GM12878 (cell line): ENCODE measurements around the gene RGS12. TPM values are rescaled to one million over a fixed set of nuclear protein-coding genes. Genes with fewer than 3 reads are reported as not detected.

Experiments
- ATAC-seq: fragments of 200-7000 bp; cut with Tn5 transposase; 3 replicates; pipeline ENCODE4 v1.9.1; 2020; ENCODE audit warnings: mild to moderate bottlenecking, moderate library complexity
- Bru-seq: library from RNA; stranded (reverse); fragments of 400-500 nt; gene quantifications from one replicate; lab custom pipeline; 2021; lab: Mats Ljungman, UMichigan
- BruChase-seq, 2 experiments: library from RNA; stranded (reverse); fragments of 400-500 nt; gene quantifications; one replicate each; lab custom pipeline; 2021; lab: Mats Ljungman, UMichigan
- BruUV-seq: library from RNA; stranded (reverse); fragments of 400-500 nt; replicated peaks from 2 replicates; lab custom pipeline; 2021; lab: Mats Ljungman, UMichigan
- CTCF ChIA-PET: fragments of 300-600 bp; sonication (Branson Sonifier 250); formaldehyde crosslinking; extraction: SDS; loops from one replicate; lab custom pipeline; 2021; ENCODE audit warnings: inconsistent platforms; lab: Yijun Ruan, JAX
- POLR2A ChIA-PET: fragments of 350-600 bp; formaldehyde crosslinking; extraction: SDS; loops from one replicate; lab custom pipeline; 2021; ENCODE audit warnings: inconsistent platforms; lab: Charles Lee
- RAD21 ChIA-PET: fragments of 300-600 bp; sonication (Branson Sonifier 250); formaldehyde crosslinking; loops from one replicate; lab custom pipeline; 2023; ENCODE audit warnings: antibody characterized with exemption; ENCODE audit not compliant: unreplicated experiment; lab: Charles Lee
- SMC1A ChIA-PET: fragments of 300-600 bp; sonication (Branson Sonifier 250); formaldehyde crosslinking; loops from one replicate; lab custom pipeline; 2023; ENCODE audit not compliant: unreplicated experiment, uncharacterized antibody; lab: Charles Lee
- DNase-seq: peaks from one replicate; pipeline ENCODE4 v3.0.0-alpha.2; 2011; ENCODE audit warnings: low read depth, low spot score
- FAIRE-seq: peaks from 3 replicates; lab custom pipeline; 2011; peaks lifted over from hg19 to GRCh38; lab: Jason Lieb, UNC
- H2AFZ ChIP-seq: 2 replicates; pipeline ENCODE4 v1.6.0; 2011; ENCODE audit warnings: low read depth, low read length, control low read depth; ENCODE audit not compliant: control insufficient read depth
- H3K27ac ChIP-seq: 2 replicates; pipeline ENCODE4 v1.5.1; 2011; ENCODE audit warnings: control low read depth; ENCODE audit not compliant: control insufficient read depth, insufficient read depth
- H3K27me3 ChIP-seq, 2 experiments: replicated peaks in 1 of 2; 2 replicates each; pipeline versions ENCODE4 v1.6.0 to v1.6.1; 2011; ENCODE audit warnings: low read length in 1 of 2; ENCODE audit not compliant: control insufficient read depth in 2 of 2, insufficient read depth in 2 of 2
- H3K36me3 ChIP-seq, 2 experiments: 2 replicates each; pipeline ENCODE4 v1.5.1; 2011; ENCODE audit warnings: low read length in 1 of 2; ENCODE audit not compliant: control insufficient read depth in 2 of 2, insufficient read depth in 2 of 2
- H3K4me1 ChIP-seq: 2 replicates; pipeline ENCODE4 v1.6.1; 2011; ENCODE audit warnings: mild to moderate bottlenecking, low read length, moderate library complexity, mixed read lengths; ENCODE audit not compliant: control insufficient read depth, insufficient read depth
- H3K4me2 ChIP-seq: 2 replicates; pipeline ENCODE4 v1.6.0; 2011; ENCODE audit warnings: control low read depth; ENCODE audit not compliant: control insufficient read depth, insufficient read depth
- H3K4me3 ChIP-seq: fragments of 200-600 bp; sonication (generic); 2 replicates; pipeline ENCODE4 v1.5.1; 2016
- H3K79me2 ChIP-seq: 2 replicates; pipeline ENCODE4 v1.6.0; 2011; ENCODE audit warnings: low read length; ENCODE audit not compliant: control insufficient read depth, insufficient read depth
- H3K9ac ChIP-seq: 2 replicates; pipeline ENCODE4 v1.8.0; 2011; ENCODE audit warnings: low read length, control low read depth, mixed read lengths; ENCODE audit not compliant: control insufficient read depth, insufficient read depth
- H3K9me3 ChIP-seq: replicated peaks from 3 replicates; pipeline ENCODE4 v1.5.1; 2011; ENCODE audit warnings: mild to moderate bottlenecking, low read length; ENCODE audit not compliant: control insufficient read depth, insufficient read depth
- H4K20me1 ChIP-seq: 2 replicates; pipeline ENCODE4 v1.6.0; 2011; ENCODE audit not compliant: control insufficient read depth, insufficient read depth
- BACH1 ChIP-seq: fragments of 450-650 bp; IDR thresholded peaks from 2 replicates; pipeline ENCODE4 v1.6.1; 2017; ENCODE audit warnings: mild to moderate bottlenecking, borderline replicate concordance
- BHLHE40 ChIP-seq, 2 experiments: fragments of 450-650 bp in 1 of 2; IDR thresholded peaks; 2 replicates each; pipeline ENCODE4 v1.6.1; 2011 to 2017; ENCODE audit warnings: low read depth in 2 of 2, borderline replicate concordance in 1 of 2, improper control_type of control experiment in 1 of 2, low read length in 1 of 2, mild to moderate bottlenecking in 1 of 2
- CBX5 ChIP-seq: sonication (generic); IDR thresholded peaks from 2 replicates; pipeline ENCODE4 v1.6.1; 2016; ENCODE audit warnings: low read depth, moderate library complexity, mild to moderate bottlenecking, inconsistent platforms
- CHD1 ChIP-seq: IDR thresholded peaks from 2 replicates; pipeline ENCODE4 v1.6.1; 2012; ENCODE audit warnings: low read depth, low read length, improper control_type of control experiment
- DPF2 ChIP-seq: fragments of 450-650 bp; IDR thresholded peaks from 2 replicates; pipeline ENCODE4 v1.6.1; 2017; ENCODE audit warnings: mild to moderate bottlenecking
- IRF3 ChIP-seq: fragments of 450-650 bp; IDR thresholded peaks from 2 replicates; pipeline ENCODE4 v1.6.1; 2014; ENCODE audit warnings: mild to moderate bottlenecking
- MTA3 ChIP-seq: IDR thresholded peaks from 2 replicates; pipeline ENCODE4 v1.6.1; 2012; ENCODE audit warnings: low read length, inconsistent platforms, borderline replicate concordance
- NFIC ChIP-seq: IDR thresholded peaks from 2 replicates; pipeline ENCODE4 v1.6.1; 2012; ENCODE audit warnings: low read depth, mild to moderate bottlenecking, inconsistent platforms, low read length, moderate library complexity
- PAX5 ChIP-seq: IDR thresholded peaks from 2 replicates; pipeline ENCODE4 v1.6.1; 2011; ENCODE audit warnings: low read depth, low read length, borderline replicate concordance
- RB1 ChIP-seq: fragments of 450-650 bp; formaldehyde crosslinking; IDR thresholded peaks from 2 replicates; pipeline ENCODE4 v1.6.1; 2017; ENCODE audit warnings: mild to moderate bottlenecking, borderline replicate concordance
- ZNF217 ChIP-seq: fragments of 450-650 bp; IDR thresholded peaks from 2 replicates; pipeline ENCODE4 v1.6.1; 2017; ENCODE audit warnings: antibody characterized with exemption, mild to moderate bottlenecking
- ZNF384 ChIP-seq: IDR thresholded peaks from 2 replicates; pipeline ENCODE4 v1.6.1; 2012; ENCODE audit warnings: low read depth, mild to moderate bottlenecking, low read length, improper control_type of control experiment, borderline replicate concordance
- WGBS: methylation state at CpG from one replicate; pipeline ENCODE4 v1.1.6; 2016; ENCODE audit warnings: low lambda C conversion rate; ENCODE audit not compliant: insufficient replicate concordance, insufficient coverage; ENCODE audit errors: missing lambda C conversion rate; 5-methylcytosine and 5-hydroxymethylcytosine counted together
- in situ Hi-C: fragments of 300-500 bp; cut with MboI; formaldehyde crosslinking; loops from 9 replicates; pipeline ENCODE4 v1.14.3; 2018; ENCODE audit warnings: mixed read lengths
- intact Hi-C: fragments of 100-400 bp; cut with micrococcal nuclease; formaldehyde crosslinking; loops from one replicate; pipeline ENCODE4 v1.14.2; 2022; ENCODE audit not compliant: unreplicated experiment
- long read RNA-seq, 2 experiments: library from polyadenylated mRNA; unstranded; transcript quantifications; one replicate each; pipeline ENCODE4 v2.0.0, GENCODE V29; 2019 to 2020
- polyA minus RNA-seq, 3 experiments: library from RNA; depleted of rRNA, polyadenylated mRNA; stranded (reverse); fragments of >200 nt; gene quantifications; 2 replicates each; pipeline ENCODE4 v1.2.3, GENCODE V29; 2011
- polyA plus RNA-seq, 11 experiments: library from polyadenylated mRNA; depleted of rRNA in 4 of 11; unstranded in 6 of 11; stranded (reverse) in 5 of 11; fragments of >200 nt; fragmentation: Nextera tagmentation in 4 of 11; fragmentation: Illumina TruSeq in 1 of 11; extraction: Ambion mirVana in 4 of 11; extraction: Trizol in 1 of 11; gene quantifications; 1 replicate in 1 of 11; 2 replicates in 10 of 11; pipeline versions ENCODE4 v1.2.1 to v1.2.3, GENCODE V29; 2011 to 2016; ENCODE audit warnings: inconsistent platforms in 2 of 11, missing spikeins in 2 of 11, low read depth in 1 of 11
- total RNA-seq, 4 experiments: library from RNA; depleted of rRNA in 3 of 4; stranded (reverse); fragments of >200 nt in 3 of 4; fragmentation: Illumina TruSeq in 1 of 4; extraction: Trizol in 1 of 4; gene quantifications; 2 replicates each; pipeline versions ENCODE4 v1.2.1 to v1.2.3, GENCODE V29; 2013 to 2021
- TF ChIP-seq, protein P1 (sequence below): fragments of 450-650 bp; IDR thresholded peaks from 2 replicates; pipeline ENCODE4 v1.6.1; 2018; ENCODE audit warnings: mild to moderate bottlenecking, low read depth, moderate library complexity; ENCODE audit not compliant: partially characterized antibody
- TF ChIP-seq, protein P2 (sequence below): fragments of 450-650 bp; IDR thresholded peaks from 2 replicates; pipeline ENCODE4 v1.6.1; 2016; ENCODE audit warnings: mild to moderate bottlenecking

Gene RGS12
- total RNA-seq (2013; cell fraction: nucleolus; rRNA removed) = 15.5 and 31.9 TPM in 2 replicates
- total RNA-seq (2014; rRNA removed) = 0.51 and 0.76 TPM in 2 replicates
- total RNA-seq (2014; rRNA removed; fragmentation: Illumina TruSeq; extraction: Trizol) = 0.41 and 1.1 TPM in 2 replicates
- 0.85 and 2.2 TPM in 2 replicates for total RNA-seq (2021)
- polyA plus RNA-seq (2011; ENCODE audit: low read depth) = 0.96 TPM
- polyA plus RNA-seq (2011; rRNA removed) = 0.37 and 0.39 TPM in 2 replicates
- 0.13 and 0.90 TPM in 2 replicates for polyA plus RNA-seq (2011; cell fraction: cytosol; rRNA removed)
- 2.2 and 2.7 TPM in 2 replicates for polyA plus RNA-seq (2011; cell fraction: nucleus; rRNA removed)
- polyA plus RNA-seq (2012) = 2.4 and 2.6 TPM in 2 replicates
- 0.06 and 0.40 TPM in 2 replicates for polyA plus RNA-seq (2014; fragmentation: Illumina TruSeq; extraction: Trizol)
- under 1 TPM; 0.02 to 0.07 TPM for polyA plus RNA-seq (2014; fragmentation: Nextera tagmentation; extraction: Ambion mirVana)
- polyA plus RNA-seq (2014; rRNA removed) = 0.28 and 0.96 TPM in 2 replicates
- polyA plus RNA-seq (2016; fragmentation: Nextera tagmentation; extraction: Ambion mirVana) = 1 to 10 TPM in 1 of 2 experiments, under 1 TPM in 1; 0.99 to 1.2 TPM
- 0.22 and 0.98 TPM in 2 replicates for polyA minus RNA-seq (2011; rRNA and poly(A)+ RNA removed)
- 0.53 TPM in 1 of 2 replicates, not detected in the other for polyA minus RNA-seq (2011; cell fraction: cytosol; rRNA and poly(A)+ RNA removed)
- polyA minus RNA-seq (2011; cell fraction: nucleus; rRNA and poly(A)+ RNA removed) = 1.7 and 1.8 TPM in 2 replicates
- Bru-seq, nascent RNA = percentile 42 among the genes with signal in this experiment
- BruChase-seq, experiment 1, labeled RNA remaining after a 6-hour chase = percentile 47 among the genes with signal in this experiment
- BruChase-seq, experiment 2, labeled RNA remaining after a 2-hour chase = percentile 48 among the genes with signal in this experiment
- long read RNA-seq, experiment 1 = 0 reads
- long read RNA-seq, experiment 2 = 0 reads

DNA sequence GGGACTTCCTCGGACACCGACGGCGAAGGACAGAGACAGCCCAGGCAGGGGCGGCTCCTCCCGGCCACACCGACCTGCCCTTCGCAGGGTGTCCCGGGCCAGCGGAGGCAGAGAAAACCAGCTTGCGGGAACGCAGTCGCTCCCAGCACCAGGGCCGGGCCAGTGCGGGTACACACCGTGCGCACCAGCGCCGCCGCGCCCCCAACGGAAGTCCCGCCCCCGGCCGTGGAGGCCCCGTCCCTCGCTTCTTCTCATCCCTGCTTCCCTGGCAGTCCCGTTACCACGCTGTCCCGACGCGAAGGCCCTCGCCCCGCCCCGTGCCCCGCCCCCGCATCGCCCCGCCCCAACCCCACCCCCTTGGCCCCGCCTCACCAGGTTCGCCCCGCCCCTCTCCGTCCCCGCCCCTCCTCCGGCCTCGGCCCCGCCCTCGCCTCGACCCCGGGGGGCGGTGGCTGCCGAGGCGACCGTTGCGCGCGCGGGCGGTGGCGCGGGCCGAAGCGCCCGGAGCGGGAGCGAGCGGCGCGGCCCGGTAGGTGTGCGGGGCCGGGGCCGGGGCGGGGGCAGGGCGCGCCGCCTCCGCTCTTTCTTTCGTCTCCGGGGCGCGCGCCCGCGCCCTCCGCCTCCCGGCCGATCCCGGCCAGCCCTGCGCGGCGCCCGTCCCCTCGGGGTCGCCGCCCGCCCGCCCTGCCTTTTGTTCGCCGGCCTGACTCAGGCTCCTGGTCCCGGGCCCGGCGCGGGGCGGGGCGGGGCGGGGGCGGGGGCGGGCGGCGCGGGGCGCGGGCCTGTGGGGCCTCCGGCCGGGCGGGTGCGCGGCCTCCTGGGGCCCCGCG, at the start of gene RGS12:
Gene RGS12 (plus strand): TSS at position 451 of the 830 bp plus-strand sequence. CDS start 23,150 bp downstream, outside the sequence.
- 0% methylated on average over 17 of the region's 121 CpGs for WGBS
- SMC1A ChIA-PET = interaction anchor here (1.9 kb wide), 1 partner anchor 9 kb away, joined by 4 read pairs; no protein-coding TSS in a partner anchor
- intact Hi-C loops (no loop called here), in situ Hi-C loops (no loop called here)
- DNase-seq (peak; percentile 25), ATAC-seq (peak; percentile 89), FAIRE-seq (no peak)
- Histone ChIP-seq H3K9me3 (no peaks in the 10 kb centered on the region; the same call in 2 of the 3 replicates), H3K4me1 (peaks cover 11% of the 10 kb centered on the region; the same call in 1 of the 2 replicates), H3K4me2 (peak within 1 kb of the TSS; percentile 100), H3K27ac (no peak within 1 kb of the TSS), H3K36me3 (no peaks in the 10 kb centered on the region), H3K27me3 (peaks cover 2 to 7% of the 10 kb centered on the region in 2 experiments; a peak in 2 of 4 replicates), H3K4me3 (peak within 1 kb of the TSS; percentile 85), H4K20me1 (no peaks in the 10 kb centered on the region), H2AFZ (peak within 1 kb of the TSS; percentile 66), H3K79me2 (no peaks in the 10 kb centered on the region), H3K9ac (peak within 1 kb of the TSS; percentile 39; the same call in 1 of the 2 replicates)
- no TSS peak for BruUV-seq
- POLR2A ChIA-PET = interaction anchor here (0.6 kb wide), 1 partner anchor 1354 kb away, joined by 7 read pairs; no protein-coding TSS in a partner anchor
- RAD21 ChIA-PET = no interaction called here
- CTCF ChIA-PET = interaction anchor here (0.6 to 1.0 kb wide), 2 partner anchors 9 to 187 kb away, joined by 3 read pairs; no protein-coding TSS in a partner anchor
- TF ChIP-seq DPF2 (peak; percentile 68), ZNF384 (no peak), MTA3 (no peak), PAX5 (no peak), NFIC (no peak), CBX5 (no peak), RB1 (no peak), BHLHE40 (IDR thresholded peaks at IDR 0.05; ENCODE audit: borderline replicate concordance in 1 of 2, low read depth in 2 of 2, low read length in 1 of 2) (no peak), CHD1 (no peak), ZNF217 (no peak), BACH1 (no peak), IRF3 (no peak)
- TF ChIP-seq, protein P1, sequence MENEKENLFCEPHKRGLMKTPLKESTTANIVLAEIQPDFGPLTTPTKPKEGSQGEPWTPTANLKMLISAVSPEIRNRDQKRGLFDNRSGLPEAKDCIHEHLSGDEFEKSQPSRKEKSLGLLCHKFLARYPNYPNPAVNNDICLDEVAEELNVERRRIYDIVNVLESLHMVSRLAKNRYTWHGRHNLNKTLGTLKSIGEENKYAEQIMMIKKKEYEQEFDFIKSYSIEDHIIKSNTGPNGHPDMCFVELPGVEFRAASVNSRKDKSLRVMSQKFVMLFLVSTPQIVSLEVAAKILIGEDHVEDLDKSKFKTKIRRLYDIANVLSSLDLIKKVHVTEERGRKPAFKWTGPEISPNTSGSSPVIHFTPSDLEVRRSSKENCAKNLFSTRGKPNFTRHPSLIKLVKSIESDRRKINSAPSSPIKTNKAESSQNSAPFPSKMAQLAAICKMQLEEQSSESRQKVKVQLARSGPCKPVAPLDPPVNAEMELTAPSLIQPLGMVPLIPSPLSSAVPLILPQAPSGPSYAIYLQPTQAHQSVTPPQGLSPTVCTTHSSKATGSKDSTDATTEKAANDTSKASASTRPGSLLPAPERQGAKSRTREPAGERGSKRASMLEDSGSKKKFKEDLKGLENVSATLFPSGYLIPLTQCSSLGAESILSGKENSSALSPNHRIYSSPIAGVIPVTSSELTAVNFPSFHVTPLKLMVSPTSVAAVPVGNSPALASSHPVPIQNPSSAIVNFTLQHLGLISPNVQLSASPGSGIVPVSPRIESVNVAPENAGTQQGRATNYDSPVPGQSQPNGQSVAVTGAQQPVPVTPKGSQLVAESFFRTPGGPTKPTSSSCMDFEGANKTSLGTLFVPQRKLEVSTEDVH = no peak
- TF ChIP-seq, protein P2, sequence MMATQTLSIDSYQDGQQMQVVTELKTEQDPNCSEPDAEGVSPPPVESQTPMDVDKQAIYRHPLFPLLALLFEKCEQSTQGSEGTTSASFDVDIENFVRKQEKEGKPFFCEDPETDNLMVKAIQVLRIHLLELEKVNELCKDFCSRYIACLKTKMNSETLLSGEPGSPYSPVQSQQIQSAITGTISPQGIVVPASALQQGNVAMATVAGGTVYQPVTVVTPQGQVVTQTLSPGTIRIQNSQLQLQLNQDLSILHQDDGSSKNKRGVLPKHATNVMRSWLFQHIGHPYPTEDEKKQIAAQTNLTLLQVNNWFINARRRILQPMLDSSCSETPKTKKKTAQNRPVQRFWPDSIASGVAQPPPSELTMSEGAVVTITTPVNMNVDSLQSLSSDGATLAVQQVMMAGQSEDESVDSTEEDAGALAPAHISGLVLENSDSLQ = no peak
